ENCODE measurements around the gene ATP2A3.

ATP2A3 gene

DNA sequence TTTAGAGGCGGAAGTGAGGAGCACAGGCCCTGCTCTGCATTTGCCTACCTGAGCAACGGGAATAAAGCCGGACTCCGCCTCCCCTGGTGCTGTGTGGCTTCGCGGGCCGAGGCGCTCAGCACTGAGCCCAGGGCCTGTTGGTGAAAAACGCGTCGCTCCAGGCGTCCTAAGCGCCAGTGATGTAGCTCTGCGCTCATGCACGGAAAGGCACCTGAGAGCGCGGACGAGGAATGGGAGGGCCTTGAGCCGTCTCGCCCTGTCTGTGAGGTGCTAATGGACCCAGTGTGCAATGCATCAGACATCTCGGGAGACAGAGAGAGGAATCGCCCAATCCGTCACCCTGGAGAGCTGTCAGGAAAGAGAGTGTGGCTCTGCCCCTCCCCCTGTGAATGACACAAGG lies 17.2 kb upstream of the ATP2A3 start:
- no peak overlapping the region for H3K27ac ChIP-seq (ENCODE audit: low read length)
- peaks cover 2 to 4% of the 10 kb centered on the region in 2 donors for H3K27me3 ChIP-seq (ENCODE audit: control insufficient read depth in 1 of 2, insufficient read depth in 2 of 2, low read length in 2 of 2)
- no peaks in the 10 kb centered on the region for H3K36me3 ChIP-seq (ENCODE audit: control insufficient read depth in 2 of 2, insufficient read depth in 2 of 2, low read length in 2 of 2)
- peaks cover 7% of the 10 kb centered on the region for H3K4me1 ChIP-seq (ENCODE audit: control insufficient read depth, insufficient read depth, low read length)
- H3K9me3 ChIP-seq (ENCODE audit: control insufficient read depth in 2 of 2, low read length in 2 of 2): peaks cover 0 to 5% of the 10 kb centered on the region in 2 donors
- H3K9ac ChIP-seq (ENCODE audit: low read length in 2 of 2): no peak overlapping the region
- H3K4me3 ChIP-seq (ENCODE audit: low read length in 2 of 2): no peak overlapping the region

GRCh38 chr17:3980381-3981014 lies 16.3 kb upstream of the ATP2A3 start:
- H3K9me3 ChIP-seq (ENCODE audit: control insufficient read depth in 2 of 2, low read length in 2 of 2): peaks cover 0 to 5% of the 10 kb centered on the region in 2 donors
- no peak overlapping the region for H3K4me3 ChIP-seq (ENCODE audit: low read length in 2 of 2)
- H3K9ac ChIP-seq (ENCODE audit: low read length in 2 of 2): no peak overlapping the region
- no peaks in the 10 kb centered on the region for H3K27me3 ChIP-seq (ENCODE audit: control insufficient read depth in 1 of 2, insufficient read depth in 2 of 2, low read length in 2 of 2)
- no peak overlapping the region for H3K27ac ChIP-seq (ENCODE audit: low read length)
- H3K36me3 ChIP-seq (ENCODE audit: control insufficient read depth in 2 of 2, insufficient read depth in 2 of 2, low read length in 2 of 2): no peaks in the 10 kb centered on the region
- H3K4me1 ChIP-seq (ENCODE audit: control insufficient read depth, insufficient read depth, low read length): peaks cover 5% of the 10 kb centered on the region

DNA sequence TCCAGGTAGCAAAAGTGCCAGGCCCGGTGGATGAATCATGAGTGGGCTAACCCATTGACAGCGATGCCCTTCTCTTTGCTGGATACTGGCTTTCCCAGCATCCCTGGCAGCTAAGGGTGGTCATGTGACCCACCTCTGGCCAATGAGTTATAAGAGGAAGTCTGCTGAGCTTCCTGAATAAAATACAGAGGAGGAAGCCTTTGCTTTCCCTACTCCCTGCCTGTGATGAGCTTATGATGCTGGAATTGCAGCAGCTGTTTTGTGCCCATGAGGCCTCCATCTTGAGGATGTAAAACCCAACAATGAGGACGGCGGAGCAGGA lies 15.0 kb upstream of the ATP2A3 start:
- Histone ChIP-seq H3K9ac (ENCODE audit: low read length in 2 of 2) (no peak overlapping the region), H3K36me3 (ENCODE audit: control insufficient read depth in 2 of 2, insufficient read depth in 2 of 2, low read length in 2 of 2) (no peaks in the 10 kb centered on the region), H3K27ac (ENCODE audit: low read length) (no peak overlapping the region), H3K4me1 (ENCODE audit: control insufficient read depth, insufficient read depth, low read length) (peaks cover 5% of the 10 kb centered on the region), H3K9me3 (ENCODE audit: control insufficient read depth in 2 of 2, low read length in 2 of 2) (peaks cover 0 to 13% of the 10 kb centered on the region in 2 donors), H3K4me3 (ENCODE audit: low read length in 2 of 2) (no peak overlapping the region), H3K27me3 (ENCODE audit: control insufficient read depth in 1 of 2, insufficient read depth in 2 of 2, low read length in 2 of 2) (peaks cover 0 to 2% of the 10 kb centered on the region in 2 donors)

DNA sequence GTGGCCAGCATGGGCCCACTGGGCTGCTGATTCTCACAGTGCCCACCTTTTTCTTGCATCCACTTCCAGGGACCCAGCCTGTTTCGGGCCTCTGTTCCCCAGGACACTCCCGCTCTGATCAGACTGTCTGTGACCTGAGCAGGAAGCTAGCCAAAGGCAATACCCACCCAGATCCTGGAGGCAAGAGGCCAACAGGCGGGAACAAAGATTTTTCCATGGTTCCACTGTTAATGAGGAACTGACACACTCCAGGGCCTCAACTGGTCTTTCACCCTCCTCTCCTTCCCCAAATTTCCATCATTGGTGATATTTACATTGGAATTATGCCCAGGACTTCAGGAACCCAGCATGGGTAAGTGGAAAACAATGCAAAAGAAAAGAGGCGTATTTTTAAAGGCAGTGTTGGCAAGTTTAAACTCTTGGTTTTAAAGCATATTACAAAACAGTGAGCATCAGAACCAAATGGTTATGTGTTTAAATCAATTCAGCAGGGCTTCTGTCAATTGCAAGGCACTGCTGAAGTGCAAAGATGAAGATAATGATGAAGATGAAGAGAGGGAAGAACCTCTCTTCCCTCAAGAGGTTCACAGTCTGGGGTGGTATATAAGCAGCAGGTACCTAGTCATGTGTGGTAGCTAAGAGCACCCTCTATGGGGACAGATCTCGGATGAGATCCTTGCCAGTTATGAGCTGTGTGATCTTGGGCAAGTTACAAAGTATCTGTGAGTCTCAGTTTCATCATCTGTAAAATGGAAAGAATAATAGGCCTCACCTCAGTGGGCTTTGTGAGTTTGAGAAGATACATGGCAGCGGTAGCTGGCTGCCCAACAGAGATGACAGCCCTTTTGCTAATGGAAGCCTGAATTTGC lies 14.4 kb upstream of the ATP2A3 start:
- Histone ChIP-seq H3K9ac (ENCODE audit: low read length in 2 of 2) (no peak overlapping the region), H3K27me3 (ENCODE audit: control insufficient read depth in 1 of 2, insufficient read depth in 2 of 2, low read length in 2 of 2) (peaks cover 0 to 2% of the 10 kb centered on the region in 2 donors), H3K36me3 (ENCODE audit: control insufficient read depth in 2 of 2, insufficient read depth in 2 of 2, low read length in 2 of 2) (no peaks in the 10 kb centered on the region), H3K9me3 (ENCODE audit: control insufficient read depth in 2 of 2, low read length in 2 of 2) (peaks cover 0 to 13% of the 10 kb centered on the region in 2 donors), H3K4me1 (ENCODE audit: control insufficient read depth, insufficient read depth, low read length) (peaks cover 5% of the 10 kb centered on the region), H3K4me3 (ENCODE audit: low read length in 2 of 2) (no peak overlapping the region), H3K27ac (ENCODE audit: low read length) (no peak overlapping the region)

- peaks cover 5% of the 10 kb centered on the region for H3K4me1 ChIP-seq (ENCODE audit: control insufficient read depth, insufficient read depth, low read length)
- no peak overlapping the region for H3K27ac ChIP-seq (ENCODE audit: low read length)
These were observed 13.2 kb upstream of the ATP2A3 start for GRCh38 chr17:3977387-3977786.

GRCh38 chr17:3976675-3977171 lies 12.5 kb upstream of the ATP2A3 start:
- peaks cover 4 to 8% of the 10 kb centered on the region in 2 donors for H3K27me3 ChIP-seq (ENCODE audit: control insufficient read depth in 1 of 2, insufficient read depth in 2 of 2, low read length in 2 of 2)
- no peak overlapping the region for H3K27ac ChIP-seq (ENCODE audit: low read length)
- H3K4me1 ChIP-seq (ENCODE audit: control insufficient read depth, insufficient read depth, low read length): peaks cover 5% of the 10 kb centered on the region
- H3K9me3 ChIP-seq (ENCODE audit: control insufficient read depth in 2 of 2, low read length in 2 of 2): peaks cover 0 to 13% of the 10 kb centered on the region in 2 donors
- H3K4me3 ChIP-seq (ENCODE audit: low read length in 2 of 2): no peak overlapping the region
- H3K36me3 ChIP-seq (ENCODE audit: control insufficient read depth in 2 of 2, insufficient read depth in 2 of 2, low read length in 2 of 2): no peaks in the 10 kb centered on the region
- no peak overlapping the region for H3K9ac ChIP-seq (ENCODE audit: low read length in 2 of 2)

More at GRCh38 chr17:3977387-3977786, 13.2 kb upstream of the ATP2A3 start:
- no peaks in the 10 kb centered on the region for H3K36me3 ChIP-seq (ENCODE audit: control insufficient read depth in 2 of 2, insufficient read depth in 2 of 2, low read length in 2 of 2)
- peaks cover 0 to 13% of the 10 kb centered on the region in 2 donors for H3K9me3 ChIP-seq (ENCODE audit: control insufficient read depth in 2 of 2, low read length in 2 of 2)
- H3K27me3 ChIP-seq (ENCODE audit: control insufficient read depth in 1 of 2, insufficient read depth in 2 of 2, low read length in 2 of 2): peaks cover 4 to 5% of the 10 kb centered on the region in 2 donors
- H3K9ac ChIP-seq (ENCODE audit: low read length in 2 of 2): no peak overlapping the region
- no peak overlapping the region for H3K4me3 ChIP-seq (ENCODE audit: low read length in 2 of 2)

DNA sequence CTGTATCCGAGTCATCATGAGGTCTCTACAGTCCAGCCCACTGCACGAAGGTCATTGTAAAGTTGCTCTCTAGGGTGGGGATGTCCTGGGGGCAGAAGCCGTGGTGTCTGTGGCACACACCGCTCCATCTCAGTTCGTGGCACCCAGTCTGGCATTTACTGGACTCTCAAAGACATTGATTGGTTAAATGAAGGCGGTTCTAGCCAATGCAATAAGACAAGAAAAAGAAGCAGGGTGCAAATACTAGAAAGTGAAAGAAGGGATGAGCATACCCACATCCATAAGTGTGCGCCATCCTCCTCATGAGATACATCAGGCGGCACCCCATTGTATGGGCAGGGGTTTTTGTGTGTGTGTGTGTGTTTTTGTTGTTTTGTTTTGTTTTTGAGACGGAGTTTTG lies 10.7 kb upstream of the ATP2A3 start:
- H3K27ac ChIP-seq (ENCODE audit: low read length): no peak overlapping the region
- H3K27me3 ChIP-seq (ENCODE audit: control insufficient read depth in 1 of 2, insufficient read depth in 2 of 2, low read length in 2 of 2): peaks cover 4 to 8% of the 10 kb centered on the region in 2 donors
- peaks cover 5% of the 10 kb centered on the region for H3K4me1 ChIP-seq (ENCODE audit: control insufficient read depth, insufficient read depth, low read length)
- H3K9ac ChIP-seq (ENCODE audit: low read length in 2 of 2): no peak overlapping the region
- no peaks in the 10 kb centered on the region for H3K36me3 ChIP-seq (ENCODE audit: control insufficient read depth in 2 of 2, insufficient read depth in 2 of 2, low read length in 2 of 2)
- H3K9me3 ChIP-seq (ENCODE audit: control insufficient read depth in 2 of 2, low read length in 2 of 2): peaks cover 0 to 13% of the 10 kb centered on the region in 2 donors
- H3K4me3 ChIP-seq (ENCODE audit: low read length in 2 of 2): no peak overlapping the region

DNA sequence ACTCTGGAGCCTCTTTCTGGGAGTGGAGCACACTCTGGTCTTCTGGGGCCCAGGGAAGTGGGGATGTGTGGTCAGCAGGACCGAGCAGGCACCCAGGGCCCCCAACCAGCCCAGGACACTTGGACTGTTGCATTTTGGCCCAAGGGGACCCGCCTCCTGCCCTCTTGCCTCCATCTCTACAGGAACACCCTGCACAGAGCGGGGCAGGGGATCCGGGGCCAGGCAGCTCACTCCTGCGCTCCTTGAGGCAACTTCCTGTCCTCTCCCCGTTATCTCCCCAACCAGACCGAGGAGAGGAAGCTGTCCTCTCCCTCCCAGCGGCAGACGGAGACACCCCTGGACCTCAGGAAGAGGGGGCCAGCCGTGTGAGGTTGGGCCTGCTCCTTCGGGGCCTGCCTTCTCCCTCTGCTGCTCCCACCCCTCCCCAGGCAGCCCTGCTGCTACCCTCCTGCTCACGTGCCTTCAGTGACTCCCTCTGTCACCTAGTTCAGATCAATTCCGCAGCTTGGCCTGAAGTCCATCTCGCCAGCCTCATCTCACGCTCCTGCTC lies 10.0 kb upstream of the ATP2A3 start:
- Histone ChIP-seq H3K27ac (ENCODE audit: low read length) (no peak overlapping the region), H3K4me1 (ENCODE audit: control insufficient read depth, insufficient read depth, low read length) (peaks cover 5% of the 10 kb centered on the region), H3K27me3 (ENCODE audit: control insufficient read depth in 1 of 2, insufficient read depth in 2 of 2, low read length in 2 of 2) (peaks cover 4 to 8% of the 10 kb centered on the region in 2 donors), H3K9ac (ENCODE audit: low read length in 2 of 2) (no peak overlapping the region), H3K9me3 (ENCODE audit: control insufficient read depth in 2 of 2, low read length in 2 of 2) (peaks cover 0 to 13% of the 10 kb centered on the region in 2 donors), H3K36me3 (ENCODE audit: control insufficient read depth in 2 of 2, insufficient read depth in 2 of 2, low read length in 2 of 2) (no peaks in the 10 kb centered on the region), H3K4me3 (ENCODE audit: low read length in 2 of 2) (no peak overlapping the region)

- Histone ChIP-seq H3K4me3 (ENCODE audit: low read length in 2 of 2) (no peak overlapping the region), H3K27me3 (ENCODE audit: control insufficient read depth in 1 of 2, insufficient read depth in 2 of 2, low read length in 2 of 2) (peaks cover 4 to 8% of the 10 kb centered on the region in 2 donors), H3K27ac (ENCODE audit: low read length) (no peak overlapping the region), H3K4me1 (ENCODE audit: control insufficient read depth, insufficient read depth, low read length) (peaks cover 5% of the 10 kb centered on the region), H3K9ac (ENCODE audit: low read length in 2 of 2) (no peak overlapping the region), H3K36me3 (ENCODE audit: control insufficient read depth in 2 of 2, insufficient read depth in 2 of 2, low read length in 2 of 2) (no peaks in the 10 kb centered on the region), H3K9me3 (ENCODE audit: control insufficient read depth in 2 of 2, low read length in 2 of 2) (peaks cover 0 to 11% of the 10 kb centered on the region in 2 donors)
These were observed 9.4 kb upstream of the ATP2A3 start for GRCh38 chr17:3973495-3974137.

DNA sequence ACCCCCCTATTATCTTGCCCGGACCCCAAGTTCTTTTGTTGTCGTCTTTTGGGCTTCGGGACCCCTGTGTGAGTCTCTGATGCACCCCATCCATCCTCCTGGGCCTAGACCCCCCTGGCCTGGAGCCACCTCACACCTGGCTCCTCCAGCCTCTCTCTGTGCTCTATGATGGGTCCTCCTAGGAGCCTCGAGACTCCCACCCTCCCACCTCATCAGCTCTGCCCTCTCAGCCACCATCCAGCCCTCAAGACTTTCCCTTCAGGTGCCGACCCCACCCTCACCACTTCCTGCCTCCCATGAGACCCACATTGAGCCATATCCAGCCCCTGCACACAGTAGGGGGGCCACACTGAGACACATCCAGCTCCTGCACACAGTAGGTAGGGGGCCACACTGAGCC lies 8.7 kb upstream of the ATP2A3 start:
- peaks cover 0 to 8% of the 10 kb centered on the region in 2 donors for H3K9me3 ChIP-seq (ENCODE audit: control insufficient read depth in 2 of 2, low read length in 2 of 2)
- H3K27ac ChIP-seq (ENCODE audit: low read length): no peak overlapping the region
- H3K27me3 ChIP-seq (ENCODE audit: control insufficient read depth in 1 of 2, insufficient read depth in 2 of 2, low read length in 2 of 2): peaks cover 4 to 8% of the 10 kb centered on the region in 2 donors
- H3K4me1 ChIP-seq (ENCODE audit: control insufficient read depth, insufficient read depth, low read length): peaks cover 5% of the 10 kb centered on the region
- no peaks in the 10 kb centered on the region for H3K36me3 ChIP-seq (ENCODE audit: control insufficient read depth in 2 of 2, insufficient read depth in 2 of 2, low read length in 2 of 2)
- no peak overlapping the region for H3K4me3 ChIP-seq (ENCODE audit: low read length in 2 of 2)
- H3K9ac ChIP-seq (ENCODE audit: low read length in 2 of 2): no peak overlapping the region
